ENCODE results near the gene MYOZ2.

MYOZ2 gene

GRCh38 chr4:119135721-119136121 is at the start of gene MYOZ2:
Gene MYOZ2, plus strand, starts transcription at chr4:119135832. Its CDS starts 694 bp downstream, at chr4:119136526.
- DNase-seq = no peak

GRCh38 chr4:119087121-119087520 is 48.5 kb upstream of the MYOZ2 start:
- no peak for DNase-seq

GRCh38 chr4:119087656-119088055 is 48.0 kb upstream of the MYOZ2 start:
- DNase-seq = no peak

GRCh38 chr4:119093042-119093827 is 42.4 kb upstream of the MYOZ2 start:
- DNase-seq = no peak

GRCh38 chr4:119097282-119097900 is 38.2 kb upstream of the MYOZ2 start:
- no peak for DNase-seq

- no peak for DNase-seq
Measured at GRCh38 chr4:119098306-119098705, 37.3 kb upstream of the MYOZ2 start.

- DNase-seq = no peak
Measured at GRCh38 chr4:119099227-119099810, 36.3 kb upstream of the MYOZ2 start.

GRCh38 chr4:119100655-119101054 is 35.0 kb upstream of the MYOZ2 start:
- no peak for DNase-seq

- no peak for DNase-seq
Measured at GRCh38 chr4:119103263-119103662, 32.4 kb upstream of the MYOZ2 start.

- no peak for DNase-seq
Measured at GRCh38 chr4:119104644-119105273, 30.9 kb upstream of the MYOZ2 start.

GRCh38 chr4:119105605-119106004 is 30.0 kb upstream of the MYOZ2 start:
- DNase-seq = no peak

- no peak for DNase-seq
Measured at GRCh38 chr4:119106036-119107000, 29.3 kb upstream of the MYOZ2 start.

GRCh38 chr4:119110121-119110520 is 25.5 kb upstream of the MYOZ2 start:
- DNase-seq = no peak

GRCh38 chr4:119111296-119111695 is 24.3 kb upstream of the MYOZ2 start:
- DNase-seq = no peak

- no peak for DNase-seq
Measured at GRCh38 chr4:119113033-119113655, 22.5 kb upstream of the MYOZ2 start.

GRCh38 chr4:119116021-119116420 is 19.6 kb upstream of the MYOZ2 start:
- DNase-seq = no peak

- DNase-seq = no peak
Measured at GRCh38 chr4:119116925-119117900, 18.4 kb upstream of the MYOZ2 start.

GRCh38 chr4:119118397-119118796 is 17.2 kb upstream of the MYOZ2 start:
- DNase-seq = no peak

- DNase-seq = no peak
Measured at GRCh38 chr4:119124352-119124751, 11.3 kb upstream of the MYOZ2 start.

GRCh38 chr4:119125931-119126330 is 9.7 kb upstream of the MYOZ2 start:
- DNase-seq = no peak

- no peak for DNase-seq
Measured at GRCh38 chr4:119128148-119128547, 7.5 kb upstream of the MYOZ2 start.
